A673 (cell line): ENCODE results near the gene LRRC27. TPM values are rescaled to one million over a fixed set of nuclear protein-coding genes. Genes with fewer than 3 reads are reported as not detected.

ENCODE experiments used
- BruUV-seq: library from RNA; stranded (reverse); fragments of 400-500 nt; replicated peaks from 2 replicates; lab custom pipeline; 2021; lab: Mats Ljungman, UMichigan
- CTCF ChIA-PET: fragments of 300-600 bp; sonication (Branson Sonifier 250); formaldehyde crosslinking; loops from one replicate; lab custom pipeline; 2022; ENCODE audit warnings: antibody characterized with exemption; lab: Charles Lee
- POLR2A ChIA-PET: fragments of 300-600 bp; sonication (Branson Sonifier 250); formaldehyde crosslinking; loops from one replicate; lab custom pipeline; 2022; ENCODE audit warnings: antibody characterized with exemption; ENCODE audit not compliant: low non-redundant PET; lab: Charles Lee
- DNase-seq: peaks from one replicate; pipeline ENCODE4 v3.0.0-alpha.2; 2015; ENCODE audit warnings: low spot score
- H3K27ac ChIP-seq: fragments of 200-600 bp; sonication (generic); 2 replicates; pipeline ENCODE4 v1.5.1; 2016; ENCODE audit warnings: mixed run types, low read depth, mild to moderate bottlenecking, mixed read lengths, antibody characterized with exemption, low read length; ENCODE audit not compliant: poor library complexity, severe bottlenecking
- H3K27me3 ChIP-seq: fragments of 200-600 bp; sonication (generic); replicated peaks from 2 replicates; pipeline ENCODE4 v1.6.1; 2017; ENCODE audit warnings: mixed run types, low read depth, mild to moderate bottlenecking, mixed read lengths, antibody characterized with exemption, low read length; ENCODE audit not compliant: insufficient read depth, poor library complexity
- H3K36me3 ChIP-seq: fragments of 200-600 bp; sonication (generic); 2 replicates; pipeline ENCODE4 v1.6.1; 2016; ENCODE audit warnings: mixed run types, mild to moderate bottlenecking, mixed read lengths, antibody characterized with exemption, low read length; ENCODE audit not compliant: insufficient read depth, poor library complexity, severe bottlenecking
- H3K4me1 ChIP-seq: fragments of 200-600 bp; sonication (generic); 2 replicates; pipeline ENCODE4 v1.6.1; 2017; ENCODE audit warnings: mixed run types, mild to moderate bottlenecking, mixed read lengths, antibody characterized with exemption, low read length; ENCODE audit not compliant: insufficient read depth, poor library complexity, severe bottlenecking
- H3K4me3 ChIP-seq: fragments of 200-600 bp; sonication (generic); 2 replicates; pipeline ENCODE4 v1.5.1; 2016; ENCODE audit warnings: low read depth, mixed run types, mild to moderate bottlenecking, mixed read lengths, low read length; ENCODE audit not compliant: poor library complexity, severe bottlenecking
- H3K9me3 ChIP-seq: fragments of 200-600 bp; sonication (generic); 2 replicates; pipeline ENCODE4 v1.6.1; 2016; ENCODE audit warnings: mixed run types, low read depth, mild to moderate bottlenecking, mixed read lengths, antibody characterized with exemption, low read length; ENCODE audit not compliant: poor library complexity, severe bottlenecking
- CTCF ChIP-seq: fragments of 300-800, 200-600 bp; sonication (generic); conservative IDR thresholded peaks from 2 replicates; pipeline ENCODE4 v1.5.1; 2017; ENCODE audit warnings: low read depth, mild to moderate bottlenecking, antibody characterized with exemption, low read length, moderate library complexity, mixed read lengths
- EZH2 ChIP-seq: fragments of 200-600 bp; sonication (generic); IDR thresholded peaks from 2 replicates; pipeline ENCODE4 v1.6.1; 2017; ENCODE audit warnings: borderline replicate concordance, low read depth, mild to moderate bottlenecking, mixed read lengths, antibody characterized with exemption, low read length; ENCODE audit not compliant: poor library complexity, severe bottlenecking
- intact Hi-C: fragments of 100-400 bp; cut with micrococcal nuclease; formaldehyde crosslinking; loops from one replicate; pipeline ENCODE4 v1.10.0; 2022; ENCODE audit not compliant: unreplicated experiment
- total RNA-seq: library from RNA; stranded (reverse); gene quantifications from 2 replicates; pipeline ENCODE4 v1.2.3, GENCODE V29; 2021

LRRC27 gene
- total RNA-seq, 1 experiment from 2014 or later = 11.5 TPM

- intact Hi-C loops = no loop called here
- H3K27me3 ChIP-seq = no peaks in the 10 kb centered on the region
- POLR2A ChIA-PET = no interaction called here
- H3K36me3 ChIP-seq = no peaks in the 10 kb centered on the region
- CTCF ChIA-PET = no interaction called here
- TF ChIP-seq EZH2 (no peak), CTCF (no peak)
- BruUV-seq = no TSS peak
- no peak overlapping the region for H3K4me3 ChIP-seq
- no peaks in the 10 kb centered on the region for H3K9me3 ChIP-seq
- H3K4me1 ChIP-seq = peaks cover 28% of the 10 kb centered on the region
- no peak for DNase-seq
- H3K27ac ChIP-seq = no peak overlapping the region
These were observed 62.3 kb downstream of the LRRC27 start for GRCh38 chr10:132394201-132394811.

- no peak overlapping the region for H3K27ac ChIP-seq
- H3K27me3 ChIP-seq = no peaks in the 10 kb centered on the region
- TF ChIP-seq EZH2 (no peak), CTCF (no peak)
- H3K9me3 ChIP-seq = no peaks in the 10 kb centered on the region
- H3K4me1 ChIP-seq = peaks cover 21% of the 10 kb centered on the region
- H3K36me3 ChIP-seq = no peaks in the 10 kb centered on the region
- intact Hi-C loops = no loop called here
- no TSS peak for BruUV-seq
- no peak overlapping the region for H3K4me3 ChIP-seq
- CTCF ChIA-PET = no interaction called here
- no peak for DNase-seq
- POLR2A ChIA-PET = no interaction called here
These were observed 63.1 kb downstream of the LRRC27 start for GRCh38 chr10:132394936-132395703.

- Histone ChIP-seq H3K36me3 (no peaks in the 10 kb centered on the region), H3K9me3 (no peaks in the 10 kb centered on the region), H3K27ac (peak overlapping the region; percentile 47), H3K27me3 (no peaks in the 10 kb centered on the region), H3K4me3 (peak overlapping the region; percentile 69), H3K4me1 (peaks cover 17% of the 10 kb centered on the region)
- TF ChIP-seq CTCF (no peak), EZH2 (no peak)
- intact Hi-C loops = no loop called here
- no peak for DNase-seq
- BruUV-seq = no TSS peak
- ChIA-PET POLR2A (no interaction called here), CTCF (no interaction called here)
These were observed 63.9 kb downstream of the LRRC27 start for GRCh38 chr10:132395704-132396493.
